ENCODE results near the gene CD9. TPM values are rescaled to one million over a fixed set of nuclear protein-coding genes. Genes with fewer than 3 reads are reported as not detected.

The CD9 gene
- total RNA-seq, 2 experiments from 2014 or later, result 3.1 to 3.3 TPM

DNA sequence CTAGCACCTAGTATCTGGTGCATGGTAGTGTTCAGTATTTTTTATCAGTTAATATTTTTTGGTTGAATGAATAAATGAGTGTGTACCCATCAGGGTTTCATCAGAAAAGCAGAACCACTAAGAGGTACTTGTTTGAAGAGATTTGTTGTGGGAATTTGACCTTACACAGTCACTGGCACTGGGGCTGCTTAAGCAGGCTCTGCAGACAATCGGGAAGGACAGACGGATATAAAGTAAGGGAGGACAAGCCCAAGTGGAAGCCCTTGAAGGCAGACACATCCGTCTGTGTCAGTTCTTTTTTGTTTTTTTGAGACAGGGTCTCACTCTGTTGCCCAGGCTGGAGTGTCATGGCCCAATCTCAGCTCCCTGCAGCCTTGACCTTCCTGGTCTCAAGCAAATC, 38.7 kb downstream of the CD9 start:
- intact Hi-C loops (cut with micrococcal nuclease), result no loop called here

DNA sequence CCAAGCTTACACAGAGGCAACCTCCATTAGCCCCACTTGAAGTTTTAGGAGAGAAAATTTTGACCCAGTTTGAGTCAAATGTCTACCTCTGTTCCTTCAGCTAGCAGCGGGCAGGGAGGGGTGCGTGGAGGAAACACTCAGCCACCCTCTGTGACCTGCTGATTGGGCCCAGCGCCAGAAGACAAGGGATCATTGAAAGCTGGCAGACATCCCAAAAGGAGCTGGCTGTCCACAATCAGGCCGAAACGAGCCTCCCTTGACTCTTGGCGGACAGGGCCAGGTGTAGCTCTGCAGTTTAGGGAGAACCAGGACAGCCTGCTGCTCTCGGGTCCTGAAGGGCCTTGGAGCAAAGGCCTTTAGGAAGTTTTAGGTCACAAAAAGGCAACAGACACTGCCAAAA, 41.3 kb downstream of the CD9 start:
- Mint-ChIP-seq H3K4me1 (ENCODE audit: low read depth) (no peaks in the 10 kb centered on the region), H3K27me3 (ENCODE audit: low read depth) (no peaks in the 10 kb centered on the region), H3K36me3 (ENCODE audit: low read depth) (no peaks in the 10 kb centered on the region), H3K27ac (no peak overlapping the region), H3K4me3 (no peak overlapping the region), H3K9me3 (no peaks in the 10 kb centered on the region)
- DNase-seq, result no peak
- CTCF ChIA-PET, result interaction anchor here (1.1 kb wide), 1 partner anchor 37 kb away, joined by 3 read pairs; no protein-coding TSS in a partner anchor
- intact Hi-C loops (cut with micrococcal nuclease), result no loop called here

More for the DNA sequence above, 38.7 kb downstream of the CD9 start:
- Mint-ChIP-seq H3K9me3 (no peaks in the 10 kb centered on the region), H3K27me3 (ENCODE audit: low read depth) (no peaks in the 10 kb centered on the region), H3K27ac (no peak overlapping the region), H3K4me1 (ENCODE audit: low read depth) (no peaks in the 10 kb centered on the region), H3K36me3 (ENCODE audit: low read depth) (no peaks in the 10 kb centered on the region), H3K4me3 (no peak overlapping the region)
- no peak for DNase-seq
- CTCF ChIA-PET, result no interaction called here

GRCh38 chr12:6249580-6249979, 49.4 kb downstream of the CD9 start:
- Mint-ChIP-seq H3K9me3 (no peaks in the 10 kb centered on the region), H3K27me3 (ENCODE audit: low read depth) (no peaks in the 10 kb centered on the region), H3K4me3 (no peak overlapping the region), H3K4me1 (ENCODE audit: low read depth) (no peaks in the 10 kb centered on the region), H3K36me3 (ENCODE audit: low read depth) (no peaks in the 10 kb centered on the region), H3K27ac (no peak overlapping the region)
- CTCF ChIA-PET, result interaction anchor here (0.5 to 1.1 kb wide), 2 partner anchors 36 to 261 kb away, joined by 4 to 5 read pairs; no protein-coding TSS in a partner anchor
- no peak for DNase-seq
- intact Hi-C loops (cut with micrococcal nuclease), result no loop called here

GRCh38 chr12:6250343-6250742, 50.1 kb downstream of the CD9 start:
- Mint-ChIP-seq H3K36me3 (ENCODE audit: low read depth) (no peaks in the 10 kb centered on the region), H3K4me1 (ENCODE audit: low read depth) (no peaks in the 10 kb centered on the region), H3K4me3 (no peak overlapping the region), H3K9me3 (no peaks in the 10 kb centered on the region), H3K27ac (no peak overlapping the region), H3K27me3 (ENCODE audit: low read depth) (no peaks in the 10 kb centered on the region)
- intact Hi-C loops (cut with micrococcal nuclease), result no loop called here
- DNase-seq, result no peak
- CTCF ChIA-PET, result interaction anchor here (0.5 kb wide), 1 partner anchor 262 kb away, joined by 4 read pairs; no protein-coding TSS in a partner anchor

GRCh38 chr12:6253278-6253677, 53.1 kb downstream of the CD9 start:
- H3K4me3 Mint-ChIP-seq, result no peak overlapping the region
- no peak overlapping the region for H3K27ac Mint-ChIP-seq
- no peaks in the 10 kb centered on the region for H3K4me1 Mint-ChIP-seq (ENCODE audit: low read depth)
- CTCF ChIA-PET, result no interaction called here
- intact Hi-C loops (cut with micrococcal nuclease), result no loop called here
- H3K27me3 Mint-ChIP-seq (ENCODE audit: low read depth), result no peaks in the 10 kb centered on the region
- no peaks in the 10 kb centered on the region for H3K36me3 Mint-ChIP-seq (ENCODE audit: low read depth)
- H3K9me3 Mint-ChIP-seq, result peaks cover 2% of the 10 kb centered on the region
- no peak for DNase-seq

DNA sequence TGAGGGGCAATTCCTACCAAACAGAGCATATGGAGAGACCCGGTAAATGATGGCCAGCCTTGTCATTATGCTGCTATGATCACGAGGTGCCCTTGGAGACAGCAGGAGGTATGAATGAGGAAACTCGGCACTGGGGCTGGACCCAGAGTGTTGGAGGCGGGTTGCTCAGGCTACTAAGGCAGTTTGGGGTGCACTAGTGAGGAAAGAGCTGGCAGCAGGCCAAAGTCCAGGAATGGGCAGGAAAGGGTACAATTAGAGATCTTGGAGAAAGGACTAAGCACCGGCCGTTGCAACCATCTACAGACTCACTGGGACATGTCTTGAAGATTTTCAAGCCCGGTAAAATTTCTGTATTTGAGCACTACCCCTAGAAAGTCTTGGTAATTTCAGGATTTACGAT, 54.3 kb downstream of the CD9 start:
- intact Hi-C loops (cut with micrococcal nuclease), result no loop called here
- H3K36me3 Mint-ChIP-seq (ENCODE audit: low read depth), result no peaks in the 10 kb centered on the region

DNA sequence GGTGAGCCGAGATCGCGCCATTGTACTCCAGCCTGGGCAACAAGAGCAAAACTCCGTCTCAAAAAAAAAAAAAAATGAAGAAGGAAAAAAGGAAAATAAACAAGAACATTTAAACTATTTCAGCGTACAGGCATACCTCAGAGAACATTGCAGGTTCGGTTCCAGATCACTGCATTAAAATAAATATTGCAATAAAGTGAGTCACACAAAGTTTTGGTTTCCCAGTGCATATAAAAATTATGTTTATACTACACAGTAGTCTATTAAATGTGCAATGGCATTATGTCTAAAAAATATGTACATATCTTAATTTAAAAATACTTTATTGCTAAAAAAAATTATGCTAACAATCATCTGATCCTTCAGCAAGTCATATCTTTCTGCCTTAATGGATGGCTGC, 56.8 kb downstream of the CD9 start:
- Mint-ChIP-seq H3K27ac (no peak overlapping the region), H3K4me3 (no peak overlapping the region), H3K9me3 (peaks cover 2% of the 10 kb centered on the region), H3K27me3 (ENCODE audit: low read depth) (no peaks in the 10 kb centered on the region), H3K36me3 (ENCODE audit: low read depth) (no peaks in the 10 kb centered on the region), H3K4me1 (ENCODE audit: low read depth) (no peaks in the 10 kb centered on the region)
- DNase-seq, result no peak
- intact Hi-C loops (cut with micrococcal nuclease), result no loop called here
- CTCF ChIA-PET, result no interaction called here

More for the DNA sequence above, 54.3 kb downstream of the CD9 start:
- no peaks in the 10 kb centered on the region for H3K27me3 Mint-ChIP-seq (ENCODE audit: low read depth)
- no peak overlapping the region for H3K4me3 Mint-ChIP-seq
- CTCF ChIA-PET, result no interaction called here
- H3K9me3 Mint-ChIP-seq, result peaks cover 2% of the 10 kb centered on the region
- DNase-seq, result no peak
- no peak overlapping the region for H3K27ac Mint-ChIP-seq
- H3K4me1 Mint-ChIP-seq (ENCODE audit: low read depth), result no peaks in the 10 kb centered on the region

DNA sequence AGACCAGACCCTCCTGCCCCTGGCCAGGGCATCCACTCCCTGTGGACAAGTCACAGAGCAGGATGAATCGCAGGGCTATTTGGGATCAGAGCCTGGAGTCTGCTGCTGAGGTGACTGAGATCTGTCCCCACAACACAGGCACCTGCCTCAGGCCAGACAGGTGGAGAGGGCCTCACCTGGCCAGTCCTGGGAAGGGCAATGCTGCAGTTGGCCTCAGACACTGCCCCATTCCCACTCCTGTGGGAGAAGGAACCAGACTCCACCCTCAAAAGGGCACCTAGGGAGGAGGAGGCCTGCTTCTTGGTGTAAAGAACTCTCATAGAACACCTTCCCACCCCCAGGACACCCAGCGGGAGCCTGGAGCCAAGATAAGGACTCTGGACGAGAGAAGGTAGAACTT, 62.0 kb downstream of the CD9 start:
- Mint-ChIP-seq H3K4me1 (ENCODE audit: low read depth) (peaks cover 4% of the 10 kb centered on the region), H3K27me3 (ENCODE audit: low read depth) (no peaks in the 10 kb centered on the region), H3K9me3 (peaks cover 2% of the 10 kb centered on the region), H3K4me3 (no peak overlapping the region), H3K36me3 (ENCODE audit: low read depth) (no peaks in the 10 kb centered on the region), H3K27ac (no peak overlapping the region)
- intact Hi-C loops (cut with micrococcal nuclease), result no loop called here
- DNase-seq, result no peak
- CTCF ChIA-PET, result no interaction called here

- H3K27ac Mint-ChIP-seq, result no peak overlapping the region
- no peaks in the 10 kb centered on the region for H3K36me3 Mint-ChIP-seq (ENCODE audit: low read depth)
- no peaks in the 10 kb centered on the region for H3K27me3 Mint-ChIP-seq (ENCODE audit: low read depth)
- intact Hi-C loops (cut with micrococcal nuclease), result no loop called here
- no peak for DNase-seq
- CTCF ChIA-PET, result no interaction called here
- peaks cover 2% of the 10 kb centered on the region for H3K9me3 Mint-ChIP-seq
- H3K4me3 Mint-ChIP-seq, result no peak overlapping the region
- H3K4me1 Mint-ChIP-seq (ENCODE audit: low read depth), result peaks cover 6% of the 10 kb centered on the region
Observed at GRCh38 chr12:6262623-6263022, 62.4 kb downstream of the CD9 start.

GRCh38 chr12:6263931-6264330, 63.7 kb downstream of the CD9 start:
- H3K27ac Mint-ChIP-seq, result no peak overlapping the region
- no peak for DNase-seq
- no peaks in the 10 kb centered on the region for H3K9me3 Mint-ChIP-seq
- peaks cover 6% of the 10 kb centered on the region for H3K4me1 Mint-ChIP-seq (ENCODE audit: low read depth)
- H3K36me3 Mint-ChIP-seq (ENCODE audit: low read depth), result no peaks in the 10 kb centered on the region
- CTCF ChIA-PET, result interaction anchor here (1.8 kb wide), 1 partner anchor 14 kb away, joined by 5 read pairs; no protein-coding TSS in a partner anchor
- H3K27me3 Mint-ChIP-seq (ENCODE audit: low read depth), result no peaks in the 10 kb centered on the region
- no peak overlapping the region for H3K4me3 Mint-ChIP-seq
- intact Hi-C loops (cut with micrococcal nuclease), result no loop called here

GRCh38 chr12:6264402-6265037, 64.3 kb downstream of the CD9 start:
- no peak for DNase-seq
- CTCF ChIA-PET, result interaction anchor here (1.8 kb wide), 1 partner anchor 13 kb away, joined by 5 read pairs; no protein-coding TSS in a partner anchor
- Mint-ChIP-seq H3K9me3 (no peaks in the 10 kb centered on the region), H3K36me3 (ENCODE audit: low read depth) (no peaks in the 10 kb centered on the region), H3K4me3 (no peak overlapping the region), H3K27ac (no peak overlapping the region), H3K4me1 (ENCODE audit: low read depth) (peaks cover 6% of the 10 kb centered on the region), H3K27me3 (ENCODE audit: low read depth) (no peaks in the 10 kb centered on the region)
- intact Hi-C loops (cut with micrococcal nuclease), result no loop called here

GRCh38 chr12:6265038-6265405, 64.8 kb downstream of the CD9 start:
- CTCF ChIA-PET, result interaction anchor here (1.8 kb wide), 1 partner anchor 12 kb away, joined by 5 read pairs; no protein-coding TSS in a partner anchor
- H3K4me3 Mint-ChIP-seq, result no peak overlapping the region
- no peaks in the 10 kb centered on the region for H3K36me3 Mint-ChIP-seq (ENCODE audit: low read depth)
- DNase-seq, result no peak
- intact Hi-C loops (cut with micrococcal nuclease), result no loop called here
- H3K4me1 Mint-ChIP-seq (ENCODE audit: low read depth), result peaks cover 6% of the 10 kb centered on the region
- no peaks in the 10 kb centered on the region for H3K27me3 Mint-ChIP-seq (ENCODE audit: low read depth)
- no peak overlapping the region for H3K27ac Mint-ChIP-seq
- no peaks in the 10 kb centered on the region for H3K9me3 Mint-ChIP-seq

GRCh38 chr12:6266541-6266966, 66.4 kb downstream of the CD9 start:
- CTCF ChIA-PET, result interaction anchor here (1.4 to 1.7 kb wide), 2 partner anchors 71 to 279 kb away, joined by 4 read pairs; no protein-coding TSS in a partner anchor
- intact Hi-C loops (cut with micrococcal nuclease), result no loop called here
- H3K27ac Mint-ChIP-seq, result no peak overlapping the region

More at GRCh38 chr12:6266541-6266966, 66.4 kb downstream of the CD9 start:
- no peaks in the 10 kb centered on the region for H3K36me3 Mint-ChIP-seq (ENCODE audit: low read depth)
- DNase-seq, result no peak
- H3K4me1 Mint-ChIP-seq (ENCODE audit: low read depth), result peaks cover 6% of the 10 kb centered on the region
- no peaks in the 10 kb centered on the region for H3K27me3 Mint-ChIP-seq (ENCODE audit: low read depth)
- no peak overlapping the region for H3K4me3 Mint-ChIP-seq
- H3K9me3 Mint-ChIP-seq, result no peaks in the 10 kb centered on the region
